Measurements from ENCODE around the gene BICDL2. TPM values are rescaled to one million over a fixed set of nuclear protein-coding genes. Genes with fewer than 3 reads are reported as not detected.
A peak's percentile ranks its signal among the peaks of the same experiment; 100 is the strongest.

Gene BICDL2
- total and polyA plus RNA-seq, 9 of the 15 experiments (the other 6 are each of a cell fraction or from before 2014, with no cell fraction given): 0.09 to 0.28 (median 0.09) TPM; not detected in 6

DNA sequence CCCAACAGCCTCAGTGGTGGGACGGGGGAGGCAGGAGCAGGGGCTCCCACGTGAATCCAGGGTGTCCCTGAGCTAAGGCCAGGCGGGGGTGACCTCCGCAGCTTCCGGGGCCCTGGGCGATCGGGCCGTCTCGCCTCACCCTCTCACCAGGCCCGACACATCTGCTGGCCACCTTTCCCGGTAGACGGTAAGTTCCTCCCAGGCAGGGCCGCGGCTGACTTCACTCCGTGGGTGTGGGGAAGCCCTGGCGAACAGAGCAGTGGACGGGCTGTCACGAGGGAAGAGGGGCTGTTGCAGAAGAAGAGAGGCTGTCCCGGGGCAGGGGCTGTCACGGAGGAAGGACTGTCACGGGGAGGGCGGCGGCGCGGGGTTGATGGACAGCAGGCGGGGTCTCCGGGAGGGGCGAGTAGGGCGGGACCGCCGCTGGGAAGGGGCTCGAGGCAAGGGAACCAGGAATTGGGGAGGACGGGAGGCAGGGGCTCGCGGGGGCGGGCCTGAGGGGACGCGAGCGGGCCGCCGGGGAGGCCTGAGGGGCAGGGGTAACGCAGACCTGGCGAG, 57.0 kb downstream of the BICDL2 start:
- TSS peak; percentile 43 for BruUV-seq (replicated peaks)
- Histone ChIP-seq H4K20me1 (replicated peaks; ENCODE audit: control insufficient read depth, insufficient read depth, low read length) (no peaks in the 10 kb centered on the region; the same call in 1 of the 2 replicates), H3K27me3 (ENCODE audit: control insufficient read depth in 2 of 2, insufficient read depth in 2 of 2, low read length in 2 of 2) (no peaks in the 10 kb centered on the region), H3K4me2 (ENCODE audit: insufficient read depth, low read length) (peak overlapping the region; percentile 97), H3K9ac (ENCODE audit: insufficient read depth in 1 of 2, low read depth in 2 of 2, low read length in 2 of 2) (peak overlapping the region; percentile 97 to 100), H2AFZ (ENCODE audit: low read depth, low read length) (peak overlapping the region; percentile 12; the same call in 1 of the 2 replicates), H3K27ac (ENCODE audit: extremely low read depth, low read depth, low read length) (peak overlapping the region; percentile 99), H3K36me3 (ENCODE audit: control insufficient read depth, insufficient read depth, low read length) (peaks cover 48% of the 10 kb centered on the region; the same call in 2 of the 3 replicates), H3K79me2 (ENCODE audit: control insufficient read depth, insufficient read depth, low read length) (peaks cover 47% of the 10 kb centered on the region), H3K4me1 (replicated peaks in 1 of 2; ENCODE audit: control insufficient read depth in 2 of 2, insufficient read depth in 2 of 2, low read length in 2 of 2) (peaks cover 19 to 83% of the 10 kb centered on the region in 2 experiments), H3K9me1 (ENCODE audit: control insufficient read depth, insufficient read depth, low read length) (no peaks in the 10 kb centered on the region), H3K9me3 (replicated peaks; ENCODE audit: control insufficient read depth, insufficient read depth, low read depth, low read length) (no peaks in the 10 kb centered on the region), H3K4me3 (peak overlapping the region; percentile 63)
- FAIRE-seq (no peak), DNase-seq (ENCODE audit: extremely low read depth in 1 of 4, low spot score in 3 of 4) (peak; percentile 69 to 82 (median 78)), ATAC-seq (peak; percentile 39)
- WGBS (ENCODE audit: insufficient coverage, low coverage, missing lambda C conversion rate): under 1% methylated on average over 27 of the region's 43 CpGs
- ChIA-PET POLR2A (interaction anchor here (0.6 to 3.5 kb wide), 6 partner anchors 7 to 1202 kb away, joined by 3 to 23 read pairs (median 4); partner anchors contain the start of genes KREMEN2 and PAQR4), CTCF (ENCODE audit: low intra/inter-chr PET ratio) (interaction anchor here (0.6 kb wide), 1 partner anchor 40 kb away, joined by 6 read pairs; no protein-coding TSS in a partner anchor)
- in situ Hi-C loops (cut with MboI) (no loop called here), intact Hi-C loops (cut with micrococcal nuclease) (loop anchor here (2.0 to 5.0 kb wide), 3 partner anchors 52 to 107 kb away; no protein-coding TSS in a partner anchor)
- TF ChIP-seq KLF10 (CRISPR knock-in tag; IDR thresholded peaks at IDR 0.05) (no peak), ZBTB1 (CRISPR knock-in tag; IDR thresholded peaks at IDR 0.05; ENCODE audit: borderline replicate concordance, low read depth) (no peak), BACH1 (tag; IDR thresholded peaks at IDR 0.05) (no peak), NFIX (CRISPR knock-in tag; IDR thresholded peaks at IDR 0.05; ENCODE audit: low read depth) (no peak), NFIC (IDR thresholded peaks at IDR 0.05) (peak; percentile 37), SLC30A9 (CRISPR knock-in tag; IDR thresholded peaks at IDR 0.05) (no peak)
- TF ChIP-seq, protein P1, sequence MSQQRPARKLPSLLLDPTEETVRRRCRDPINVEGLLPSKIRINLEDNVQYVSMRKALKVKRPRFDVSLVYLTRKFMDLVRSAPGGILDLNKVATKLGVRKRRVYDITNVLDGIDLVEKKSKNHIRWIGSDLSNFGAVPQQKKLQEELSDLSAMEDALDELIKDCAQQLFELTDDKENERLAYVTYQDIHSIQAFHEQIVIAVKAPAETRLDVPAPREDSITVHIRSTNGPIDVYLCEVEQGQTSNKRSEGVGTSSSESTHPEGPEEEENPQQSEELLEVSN (IDR thresholded peaks at IDR 0.05; ENCODE audit: borderline replicate concordance in 1 of 2, extremely low read depth in 1 of 2, insufficient read depth in 1 of 2, insufficient read length in 1 of 2, low read depth in 1 of 2, low read length in 1 of 2, poor library complexity in 1 of 2, severe bottlenecking in 1 of 2): no peak
- TF ChIP-seq, protein P2, sequence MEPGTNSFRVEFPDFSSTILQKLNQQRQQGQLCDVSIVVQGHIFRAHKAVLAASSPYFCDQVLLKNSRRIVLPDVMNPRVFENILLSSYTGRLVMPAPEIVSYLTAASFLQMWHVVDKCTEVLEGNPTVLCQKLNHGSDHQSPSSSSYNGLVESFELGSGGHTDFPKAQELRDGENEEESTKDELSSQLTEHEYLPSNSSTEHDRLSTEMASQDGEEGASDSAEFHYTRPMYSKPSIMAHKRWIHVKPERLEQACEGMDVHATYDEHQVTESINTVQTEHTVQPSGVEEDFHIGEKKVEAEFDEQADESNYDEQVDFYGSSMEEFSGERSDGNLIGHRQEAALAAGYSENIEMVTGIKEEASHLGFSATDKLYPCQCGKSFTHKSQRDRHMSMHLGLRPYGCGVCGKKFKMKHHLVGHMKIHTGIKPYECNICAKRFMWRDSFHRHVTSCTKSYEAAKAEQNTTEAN (CRISPR knock-in tag; IDR thresholded peaks at IDR 0.05): peak; percentile 25; the same call in 1 of the 2 replicates
- TF ChIP-seq, protein P3, sequence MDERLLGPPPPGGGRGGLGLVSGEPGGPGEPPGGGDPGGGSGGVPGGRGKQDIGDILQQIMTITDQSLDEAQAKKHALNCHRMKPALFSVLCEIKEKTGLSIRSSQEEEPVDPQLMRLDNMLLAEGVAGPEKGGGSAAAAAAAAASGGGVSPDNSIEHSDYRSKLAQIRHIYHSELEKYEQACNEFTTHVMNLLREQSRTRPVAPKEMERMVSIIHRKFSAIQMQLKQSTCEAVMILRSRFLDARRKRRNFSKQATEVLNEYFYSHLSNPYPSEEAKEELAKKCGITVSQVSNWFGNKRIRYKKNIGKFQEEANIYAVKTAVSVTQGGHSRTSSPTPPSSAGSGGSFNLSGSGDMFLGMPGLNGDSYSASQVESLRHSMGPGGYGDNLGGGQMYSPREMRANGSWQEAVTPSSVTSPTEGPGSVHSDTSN (CRISPR knock-in tag; IDR thresholded peaks at IDR 0.05; ENCODE audit: low read depth): peak; percentile 52
- TF ChIP-seq, protein P3 (tag; conservative IDR thresholded peaks at IDR 0.05; ENCODE audit: low read depth): 0 out of 2 replicates have a peak, but pooled peaks have one; percentile 27
- TF ChIP-seq, protein P4, sequence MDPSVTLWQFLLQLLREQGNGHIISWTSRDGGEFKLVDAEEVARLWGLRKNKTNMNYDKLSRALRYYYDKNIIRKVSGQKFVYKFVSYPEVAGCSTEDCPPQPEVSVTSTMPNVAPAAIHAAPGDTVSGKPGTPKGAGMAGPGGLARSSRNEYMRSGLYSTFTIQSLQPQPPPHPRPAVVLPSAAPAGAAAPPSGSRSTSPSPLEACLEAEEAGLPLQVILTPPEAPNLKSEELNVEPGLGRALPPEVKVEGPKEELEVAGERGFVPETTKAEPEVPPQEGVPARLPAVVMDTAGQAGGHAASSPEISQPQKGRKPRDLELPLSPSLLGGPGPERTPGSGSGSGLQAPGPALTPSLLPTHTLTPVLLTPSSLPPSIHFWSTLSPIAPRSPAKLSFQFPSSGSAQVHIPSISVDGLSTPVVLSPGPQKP (CRISPR knock-in tag; IDR thresholded peaks at IDR 0.05): no peak

Measured in K562 (cell line).